Middle frontal gyrus (tissue), 1 donor: ENCODE measurements around the gene IL17RC.

ENCODE experiments used
- DNase-seq: peaks from one replicate; pipeline ENCODE4 v3.0.0-alpha.2; 2015; ENCODE audit warnings: low spot score; ENCODE audit errors: extremely low spot score

Gene IL17RC

DNA sequence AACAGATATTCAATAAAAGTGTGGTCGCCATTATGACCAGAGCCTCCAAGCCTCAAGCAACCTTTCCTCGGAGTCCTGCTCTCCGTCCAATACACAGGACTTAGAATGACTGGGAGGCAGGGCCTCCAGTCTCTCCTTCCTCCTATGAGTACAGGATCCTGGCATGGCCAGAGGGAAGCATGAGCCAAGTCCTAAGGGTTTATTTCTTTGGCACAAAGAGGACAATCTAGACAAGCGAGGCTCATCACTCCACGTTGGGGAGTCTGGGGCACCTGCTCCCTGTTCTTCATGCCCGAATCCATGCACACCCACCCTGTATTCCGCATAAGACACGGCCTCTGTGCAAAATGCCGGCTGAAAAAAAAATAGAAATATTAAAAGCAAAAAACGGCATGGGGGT is 28.5 kb downstream of the IL17RC start:
- no peak for DNase-seq

DNA sequence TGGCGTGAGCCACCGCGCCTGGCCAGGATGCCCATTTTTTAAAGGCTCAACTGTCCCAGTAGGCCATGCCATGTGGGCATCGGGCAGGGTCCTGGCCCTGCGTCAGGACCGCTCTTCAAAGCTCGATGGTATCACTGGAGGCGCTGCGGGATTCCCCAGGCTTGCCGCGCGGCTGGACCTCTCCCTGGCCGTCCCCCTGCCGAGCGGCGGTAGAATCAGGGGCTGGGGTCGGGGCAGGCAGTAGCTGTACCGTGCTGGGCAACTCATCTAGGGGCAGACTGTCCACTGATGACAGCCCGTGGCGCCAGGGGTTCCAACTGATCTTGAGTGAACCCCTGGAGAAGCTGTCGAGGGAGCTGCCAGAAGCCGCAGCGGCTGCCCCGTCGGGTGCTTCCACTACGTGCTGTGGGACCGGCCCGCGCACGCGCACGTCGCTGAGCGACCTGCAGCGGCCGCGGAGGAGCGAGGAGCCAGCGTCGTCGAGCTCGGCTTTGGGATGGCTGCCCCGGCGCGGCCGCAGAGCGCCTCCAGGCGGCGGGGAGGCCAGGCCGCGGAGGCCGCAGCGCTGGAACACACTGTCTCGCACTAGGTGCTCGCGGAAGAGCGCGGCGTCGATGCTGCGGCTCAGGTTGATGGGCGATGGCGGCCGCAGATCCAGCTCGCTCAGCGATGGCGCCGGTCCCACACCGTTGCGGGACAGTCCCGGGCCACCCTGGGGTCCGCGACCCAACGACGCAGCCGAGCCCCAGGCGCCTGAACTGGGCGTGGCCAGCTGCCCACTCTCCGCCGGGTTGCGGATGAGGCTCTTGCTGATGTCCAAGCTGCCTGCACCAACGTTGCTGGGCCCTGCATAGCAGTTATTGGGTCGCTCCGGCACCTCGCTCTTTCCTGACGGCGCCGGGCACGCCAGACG is 29.5 kb downstream of the IL17RC start:
- peak; percentile 60 for DNase-seq

DNA sequence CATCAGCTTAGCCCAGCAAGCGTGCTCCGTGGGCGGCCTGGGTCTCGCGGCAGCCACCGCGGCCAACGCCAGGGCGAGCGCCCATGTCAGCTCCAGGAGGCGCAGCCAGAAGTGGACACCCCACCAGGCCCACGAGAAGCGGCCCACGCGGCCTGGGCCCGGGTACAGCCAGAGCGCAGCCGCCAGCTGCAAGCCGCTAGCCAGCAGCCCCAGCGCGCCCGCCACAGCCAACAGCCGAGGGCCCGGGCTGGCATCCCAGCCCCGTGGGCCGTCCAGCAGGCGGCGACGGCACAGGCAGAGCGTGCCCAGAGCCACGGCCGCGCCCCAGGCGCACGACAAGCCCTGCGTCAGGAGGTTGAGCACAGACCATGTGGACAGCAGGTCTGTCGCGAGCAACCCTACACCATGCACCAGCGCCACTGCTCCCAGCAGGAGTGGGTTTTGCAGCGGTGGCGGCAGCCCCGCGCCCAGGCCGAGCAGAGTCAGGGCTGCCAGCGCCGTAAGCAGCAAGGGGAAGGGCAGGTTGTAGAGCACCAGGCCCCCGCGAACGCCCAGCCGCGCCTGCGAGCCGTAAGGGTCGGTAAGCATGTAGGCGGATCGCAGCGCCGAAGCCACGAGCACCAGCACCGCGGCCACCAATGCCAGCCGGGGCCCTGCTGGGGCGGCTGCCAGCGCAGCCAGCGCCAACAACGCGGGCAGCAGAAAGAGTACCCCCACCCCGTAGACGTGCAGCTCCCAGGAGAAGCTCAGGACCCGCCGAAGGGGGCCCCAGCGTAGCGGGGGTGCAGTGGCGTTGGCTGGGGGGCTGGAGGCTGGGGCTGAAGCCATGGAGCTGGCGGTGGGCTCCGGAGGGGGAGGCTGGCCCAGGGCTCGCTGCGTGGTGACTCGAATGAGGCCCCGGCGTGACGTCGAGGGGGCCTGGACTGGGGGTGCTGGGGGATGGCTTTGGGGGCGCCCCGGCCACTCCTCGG is 30.4 kb downstream of the IL17RC start:
- DNase-seq = no peak

DNA sequence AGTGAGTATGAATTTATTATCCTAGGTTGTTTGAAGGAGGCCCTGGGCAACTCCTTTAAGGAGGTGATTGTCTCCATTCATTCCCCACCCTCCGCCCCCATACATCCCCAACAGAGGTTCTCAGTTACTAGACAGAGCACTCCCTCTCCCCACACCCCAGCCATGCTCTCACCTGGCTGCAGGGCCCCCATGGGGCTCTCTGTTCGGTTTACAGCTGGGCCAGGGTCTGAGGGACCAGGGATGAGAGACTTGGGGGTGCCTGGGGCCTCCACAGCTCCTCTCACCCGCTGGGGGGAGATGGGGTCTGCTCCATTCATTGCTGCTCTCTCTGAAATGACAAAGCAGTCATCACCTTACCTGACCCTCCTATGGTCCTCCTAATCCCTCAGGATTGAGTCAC is 31.7 kb downstream of the IL17RC start:
- no peak for DNase-seq

DNA sequence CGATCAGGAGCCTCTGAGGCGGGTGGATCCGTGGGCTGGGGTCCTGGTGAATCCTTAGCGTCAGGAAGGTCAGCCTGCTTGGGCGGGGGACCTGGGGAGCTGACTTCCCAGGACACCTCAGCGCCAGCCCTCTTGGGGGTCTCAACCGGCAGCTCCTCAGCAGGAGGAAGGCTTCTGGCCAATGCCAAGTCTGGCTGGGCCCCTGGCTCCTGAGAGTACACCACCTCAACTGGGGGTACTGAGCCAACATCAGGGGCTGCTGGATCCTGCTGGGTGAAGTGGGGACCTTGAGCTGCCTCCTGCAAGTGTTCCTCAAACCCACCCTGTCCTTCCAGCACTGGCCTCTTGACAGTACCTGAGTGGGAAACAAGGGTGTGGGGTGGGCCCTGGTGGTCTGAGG is 32.2 kb downstream of the IL17RC start:
- DNase-seq = no peak

DNA sequence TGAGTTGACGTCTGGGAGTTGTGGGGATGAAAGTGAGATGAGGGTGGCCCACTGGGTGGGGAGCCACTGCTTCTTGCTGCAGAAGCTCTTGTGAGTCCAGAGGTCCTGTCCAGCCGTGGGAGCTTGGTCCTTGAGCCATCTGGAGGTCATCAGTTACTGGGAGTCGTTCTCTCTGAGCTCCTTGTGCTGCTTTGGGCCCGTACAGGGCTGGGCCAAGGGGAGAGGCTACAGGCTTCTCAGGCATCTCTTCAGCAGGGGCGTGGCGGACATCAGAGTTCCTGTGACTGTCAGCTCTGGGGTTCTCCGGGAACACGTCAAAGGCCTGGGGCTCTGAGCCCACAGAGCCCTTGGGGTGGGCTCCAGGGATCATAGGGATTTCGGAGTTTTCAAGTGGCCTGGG is 32.7 kb downstream of the IL17RC start:
- no peak for DNase-seq

DNA sequence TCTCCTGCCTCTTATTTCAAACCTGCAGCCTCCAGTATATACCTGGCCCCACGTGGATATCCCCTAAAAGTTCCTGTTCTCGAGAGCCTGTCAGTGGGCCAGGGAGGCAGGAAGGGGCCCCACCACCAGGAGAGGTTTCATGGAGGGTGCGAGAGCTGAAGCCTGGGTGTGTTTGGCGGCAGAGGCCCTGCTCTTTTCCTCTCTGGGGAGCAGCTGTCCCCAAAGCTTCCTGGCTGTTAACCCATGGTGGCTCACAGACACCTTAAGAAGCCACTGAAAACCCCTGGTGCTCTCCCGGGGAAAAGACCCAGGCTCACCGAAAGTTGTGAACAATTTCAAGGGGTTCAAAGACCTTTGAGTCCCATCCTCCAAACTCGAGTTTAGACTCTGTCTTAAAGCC is 34.2 kb downstream of the IL17RC start:
- DNase-seq = no peak

DNA sequence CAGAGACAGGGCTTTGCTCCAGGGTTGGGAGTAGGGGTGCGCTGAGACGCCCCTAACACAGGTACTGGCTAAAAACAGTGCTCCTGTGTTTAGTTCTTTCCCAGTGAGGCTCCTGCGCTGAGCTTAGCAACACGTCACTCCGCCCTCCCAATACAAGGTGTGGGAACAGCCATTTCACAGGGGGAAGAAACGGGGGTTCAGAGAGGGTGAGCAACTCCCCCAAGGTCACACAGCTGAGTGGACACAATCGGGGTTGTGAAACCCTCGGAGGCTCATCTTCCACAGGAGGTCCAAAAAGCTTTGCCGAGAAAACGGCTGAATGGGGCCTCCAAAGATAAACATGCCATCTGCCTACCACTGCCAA is 34.7 kb downstream of the IL17RC start:
- no peak for DNase-seq

DNA sequence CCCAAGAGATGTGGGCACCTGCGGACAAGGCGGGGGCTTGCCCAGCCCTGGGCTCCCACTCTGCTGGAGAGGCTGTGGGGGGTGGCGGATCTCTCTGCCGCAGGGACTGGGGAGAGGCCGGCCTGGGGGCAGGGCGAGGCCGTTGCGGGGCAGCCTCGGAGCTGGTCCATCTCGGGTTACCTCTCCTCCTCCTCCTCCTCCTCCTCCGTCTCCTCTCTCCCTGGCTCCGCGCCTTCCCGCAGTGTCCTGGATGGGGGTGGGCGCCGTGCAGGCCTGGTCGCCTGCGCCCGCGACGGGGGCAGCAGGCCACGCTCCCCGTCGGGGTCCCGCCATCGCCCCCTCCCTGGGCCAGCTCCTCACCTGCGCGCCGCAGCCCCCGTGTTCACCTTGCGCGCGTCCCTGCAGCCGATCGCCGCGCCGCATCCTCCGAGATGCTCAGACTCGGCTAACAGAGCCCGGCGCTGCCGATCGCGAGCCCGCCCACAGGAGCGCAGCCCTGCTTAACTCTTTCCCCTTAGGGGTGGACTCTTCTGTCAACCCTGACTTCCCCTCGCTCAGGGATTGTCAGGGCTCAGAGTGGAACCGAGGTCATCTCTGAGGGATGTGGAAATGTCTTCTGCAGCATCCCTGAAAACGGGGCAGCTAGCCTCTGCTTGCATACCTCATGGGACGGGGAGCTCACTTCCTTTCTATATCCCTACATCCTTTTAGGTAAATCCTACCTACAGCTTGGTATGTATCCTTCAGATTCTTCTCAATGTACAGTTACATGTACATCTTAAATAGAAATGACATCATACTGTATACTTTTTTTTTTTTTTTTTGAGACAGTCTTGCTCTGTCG is 35.3 kb downstream of the IL17RC start, which contains the start of gene PRRT3:
PRRT3 (minus strand) TSS at position 447 of the 844 bp plus-strand sequence. CDS start 2,293 bp downstream, outside the sequence.
- DNase-seq = no peak

DNA sequence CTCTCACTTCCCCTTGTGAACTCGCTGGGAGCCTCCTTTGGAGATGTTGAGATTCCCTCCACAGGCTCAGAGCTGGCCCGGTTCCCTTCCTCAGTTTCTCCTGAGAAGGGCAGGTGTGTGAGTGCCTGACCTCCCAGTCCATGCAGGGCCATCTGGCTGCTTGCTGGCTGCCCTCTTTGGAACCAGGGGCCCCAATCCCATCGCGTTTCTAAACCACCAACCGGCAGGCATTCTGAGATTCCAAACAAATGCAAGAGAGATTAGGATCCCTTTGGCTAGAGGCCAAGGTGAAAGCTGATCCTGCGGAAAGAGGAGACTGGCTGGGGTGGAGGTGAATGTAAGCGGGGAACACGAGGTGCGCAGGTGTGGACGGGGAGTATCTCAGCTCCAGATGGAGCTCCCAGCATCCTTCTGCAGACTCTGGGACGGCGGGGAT is 38.2 kb downstream of the IL17RC start:
- no peak for DNase-seq

DNA sequence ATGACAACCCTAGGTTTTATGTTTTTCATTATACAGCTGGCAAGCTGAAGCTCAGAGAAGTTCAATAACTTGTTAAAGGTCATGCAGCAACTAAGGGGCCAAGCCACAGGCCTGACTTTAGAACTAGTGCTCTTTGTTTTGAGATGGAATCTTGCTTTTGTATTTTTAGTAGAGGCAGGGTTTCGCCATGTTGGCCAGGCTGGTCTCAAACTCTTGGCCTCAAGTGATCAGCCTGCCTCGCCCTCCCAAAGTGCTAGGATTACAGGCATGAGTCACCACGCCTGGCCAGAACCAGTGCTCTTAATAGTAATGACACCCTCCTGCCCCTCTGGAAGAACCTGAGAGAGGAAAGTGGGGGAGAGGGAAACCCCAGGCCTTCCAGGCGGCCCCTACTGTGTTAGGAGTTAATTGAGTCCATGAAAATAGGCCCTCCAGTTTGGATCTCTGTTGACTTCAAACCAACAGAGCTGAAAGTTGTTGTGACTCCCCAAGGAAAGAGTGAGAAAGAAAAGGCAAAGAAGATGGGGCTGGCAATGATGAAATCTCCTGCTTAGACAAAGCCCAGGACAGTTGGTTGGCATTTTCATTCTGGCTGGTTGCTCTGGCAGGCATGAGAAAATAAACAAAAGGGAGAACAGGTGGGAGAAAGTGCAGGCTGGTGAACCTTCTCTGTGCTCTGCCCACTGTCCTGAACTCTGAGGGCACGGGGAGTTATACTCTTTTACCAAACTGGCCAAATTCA is 38.9 kb downstream of the IL17RC start:
- DNase-seq = no peak

DNA sequence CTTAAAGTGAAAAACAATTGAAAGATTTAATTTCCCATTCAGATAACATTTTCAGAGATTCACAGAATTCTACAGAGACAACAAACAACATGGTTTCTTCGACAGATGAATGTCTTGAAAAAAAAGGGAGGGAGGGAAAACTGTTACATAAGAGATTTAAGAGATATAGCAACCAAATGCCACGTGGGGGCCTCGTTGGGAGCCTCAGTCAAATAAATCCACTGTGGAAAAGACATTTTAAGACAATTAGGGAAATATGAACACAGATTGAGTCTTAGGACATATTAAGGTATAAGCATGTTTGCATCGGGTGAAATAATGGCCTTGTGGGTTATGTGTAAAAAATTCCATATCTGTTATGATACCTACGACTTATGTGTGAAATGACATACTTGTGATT is 40.3 kb downstream of the IL17RC start:
- DNase-seq = no peak

DNA sequence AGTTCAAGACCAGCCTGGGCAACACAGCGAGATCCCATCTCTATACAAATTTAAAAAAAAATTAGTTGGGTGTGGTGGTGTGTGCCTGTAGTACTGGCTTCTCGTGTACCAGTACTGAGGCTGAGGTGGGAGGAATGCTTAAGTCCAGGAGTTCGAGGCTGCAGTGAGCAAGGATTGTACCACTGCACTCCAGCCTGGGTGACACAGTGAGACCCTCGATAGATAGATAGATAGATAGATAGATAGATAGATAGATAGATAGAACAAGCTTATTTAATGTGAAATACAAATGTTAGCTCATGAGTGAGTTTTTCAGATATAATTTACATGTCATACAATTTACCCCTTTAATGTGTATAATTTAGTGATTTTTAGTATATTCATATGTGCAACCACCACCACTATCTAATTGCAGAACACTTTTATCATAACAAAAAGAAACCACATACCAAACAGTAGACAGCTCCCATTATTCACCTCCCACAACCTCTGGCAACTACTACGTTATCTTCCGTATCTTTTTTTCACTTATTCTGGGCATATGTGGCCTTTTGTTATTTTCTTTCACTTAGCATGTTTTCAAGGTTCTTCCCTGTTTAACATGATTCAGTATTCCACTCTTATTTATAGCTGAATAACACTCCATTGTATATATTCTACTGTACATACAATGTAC is 48.4 kb downstream of the IL17RC start:
- DNase-seq = no peak

DNA sequence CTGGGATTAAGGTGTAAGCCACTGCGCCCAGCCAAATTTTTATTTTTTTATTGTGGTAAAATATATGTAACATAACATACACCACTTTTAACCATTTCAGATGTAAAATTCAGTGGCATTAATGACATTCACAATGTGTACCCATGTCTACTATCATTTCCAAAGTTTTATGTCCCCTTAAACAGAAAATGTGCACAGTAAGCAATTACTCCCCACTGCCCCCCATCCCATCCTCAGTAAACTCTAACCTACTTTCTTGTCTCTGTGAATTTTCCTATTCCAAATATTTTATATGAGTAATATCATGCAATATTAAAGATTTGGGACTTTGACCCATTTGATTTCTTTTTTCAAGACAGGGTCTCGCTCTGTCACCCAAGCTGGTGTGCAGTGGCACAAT is 49.9 kb downstream of the IL17RC start:
- DNase-seq = no peak

DNA sequence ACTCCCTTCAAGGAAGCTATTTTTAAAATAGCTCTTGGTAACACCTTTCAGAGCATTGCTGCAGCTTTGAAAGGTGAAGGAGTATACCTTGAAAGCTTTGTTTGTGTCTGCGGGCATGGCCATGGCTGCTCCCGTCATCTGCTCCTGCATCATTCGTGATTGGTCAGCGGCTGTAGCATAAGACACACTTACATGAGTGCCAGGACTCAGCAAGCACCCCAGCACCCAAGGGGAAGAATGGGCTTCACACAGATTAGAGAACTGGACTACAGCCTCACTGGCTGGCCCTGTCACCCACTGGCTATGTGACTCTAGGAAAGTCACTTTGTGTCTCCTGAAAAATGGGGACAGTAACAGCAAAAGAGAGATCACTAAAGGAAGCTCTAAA is 52.7 kb downstream of the IL17RC start:
- no peak for DNase-seq

DNA sequence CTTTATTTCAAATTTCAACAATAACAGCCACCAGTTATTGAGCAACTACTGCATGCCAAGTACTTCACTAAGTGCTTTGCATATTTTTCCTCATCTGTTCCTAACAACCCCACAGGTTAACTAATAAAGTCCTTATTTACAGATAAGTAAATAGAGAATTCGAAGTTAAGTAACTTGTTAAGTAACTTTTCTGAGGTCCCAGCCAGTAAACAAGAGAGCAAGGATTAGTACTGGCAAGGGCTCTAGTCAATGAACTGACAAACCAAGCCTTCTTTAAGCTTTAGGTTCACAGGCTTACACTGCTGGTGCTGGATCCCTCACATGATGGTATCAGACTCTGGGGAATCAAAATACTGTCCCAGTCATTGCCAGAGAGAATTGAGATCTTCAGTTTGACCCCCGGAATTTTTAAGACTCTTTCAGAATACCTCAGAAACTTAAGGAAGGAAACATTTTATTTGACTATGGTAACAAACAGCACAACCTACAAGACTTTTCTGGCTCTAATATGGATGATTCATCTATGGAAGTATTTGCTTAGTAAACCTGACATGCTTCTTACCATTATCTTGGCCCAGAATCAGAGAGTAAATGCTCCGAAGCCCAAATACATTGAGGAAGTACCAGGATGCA is 53.2 kb downstream of the IL17RC start:
- no peak for DNase-seq

DNA sequence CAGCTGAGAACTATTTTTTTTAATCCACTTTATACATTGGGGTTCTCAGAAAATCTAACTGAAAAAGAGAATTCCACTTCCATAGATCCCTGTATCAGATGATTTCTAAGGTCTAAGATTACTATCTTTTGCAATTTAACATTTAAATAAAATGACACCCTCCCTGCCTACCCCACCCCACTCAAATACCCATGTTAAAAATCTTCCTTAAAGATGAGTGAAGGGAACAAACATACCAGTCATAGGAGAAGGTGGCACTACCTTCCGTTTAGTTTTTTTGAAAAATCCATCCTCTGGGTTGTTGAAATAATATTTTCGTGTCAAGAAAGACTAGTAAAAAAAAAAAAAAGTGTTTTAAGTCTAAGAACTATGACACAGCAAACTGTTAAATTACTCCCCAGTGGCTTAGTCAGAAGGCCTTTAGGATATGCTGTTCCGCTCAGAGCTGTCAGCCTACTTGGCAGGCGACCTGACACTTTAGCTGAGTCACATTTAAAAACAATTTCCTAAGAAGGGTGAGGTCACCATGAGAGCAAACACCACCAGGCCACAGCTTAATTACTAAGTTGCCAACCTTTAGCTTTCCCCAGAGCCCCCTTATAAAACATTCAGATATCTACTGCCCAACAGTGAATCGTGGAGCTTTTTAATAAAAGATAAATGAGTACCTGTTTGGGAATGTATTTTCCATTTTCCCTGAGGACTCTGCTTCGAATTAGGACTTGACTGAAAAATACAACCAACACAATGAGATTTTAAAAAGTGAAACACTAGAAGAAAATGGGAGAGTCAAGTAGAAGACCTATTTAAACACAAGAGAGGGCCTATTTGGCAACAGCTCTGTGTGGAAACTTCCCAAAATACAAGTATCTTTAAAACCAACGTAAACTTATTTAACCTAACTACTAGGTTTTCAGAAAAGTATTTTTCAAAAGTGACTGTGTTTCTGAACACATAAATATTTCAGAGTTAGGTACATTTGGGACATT is 60.1 kb downstream of the IL17RC start:
- DNase-seq = no peak

DNA sequence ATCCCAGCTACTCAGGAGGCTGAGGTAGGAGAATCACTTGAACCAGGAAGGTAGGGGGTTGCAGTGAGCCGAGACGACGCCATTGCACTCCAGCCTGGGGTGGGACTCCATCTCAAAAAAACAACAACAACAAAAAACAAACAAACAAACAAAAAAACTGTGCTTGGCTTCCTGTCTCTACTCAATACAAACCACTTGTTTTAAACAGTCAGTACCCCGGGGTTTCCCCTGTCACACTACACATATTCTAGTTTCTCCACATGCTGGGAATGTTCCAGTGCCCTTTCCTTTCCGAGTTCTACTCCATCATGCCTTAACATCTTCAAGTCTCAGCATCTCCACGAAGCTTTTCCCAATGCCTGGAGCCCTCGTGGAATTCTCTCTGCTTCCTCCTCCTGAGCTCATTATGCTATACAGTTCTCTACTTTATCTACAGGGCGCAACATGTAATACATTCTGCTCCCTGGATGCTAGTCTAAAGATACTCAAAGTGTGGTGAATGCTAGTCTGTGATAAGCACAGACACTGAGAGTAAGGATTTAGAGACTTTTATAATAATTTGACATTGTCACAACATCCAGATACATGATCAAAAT is 61.9 kb downstream of the IL17RC start:
- no peak for DNase-seq
